ENCODE data around the gene PHOSPHO2. TPM values are rescaled to one million over a fixed set of nuclear protein-coding genes. Genes with fewer than 3 reads are reported as not detected.
"Not testable (repeated sequence)": the region's sequence is repeated elsewhere in the genome, so short reads cannot be mapped to it uniquely, and the experiment has no call there.

The PHOSPHO2 gene
- total RNA-seq, 4 donors from 2014 or later: 4.4 to 10.7 (median 6.7) TPM

DNA sequence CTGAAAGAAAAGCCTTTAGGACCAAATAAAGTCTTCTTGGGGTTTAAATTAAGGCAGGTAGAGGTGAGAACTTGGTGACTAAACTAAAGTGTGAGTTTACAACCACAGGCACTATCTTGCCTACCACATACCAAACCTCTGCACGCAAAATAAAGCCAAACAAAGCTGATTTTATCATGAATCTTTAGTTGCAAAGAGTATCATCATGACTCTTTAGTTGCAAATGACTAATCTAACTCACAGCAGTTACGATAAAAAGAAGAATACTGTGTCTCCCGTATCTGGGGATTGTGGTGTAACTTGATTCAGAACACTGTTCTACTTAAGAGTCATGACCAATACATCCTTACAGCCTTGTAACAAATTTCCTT is 11.2 kb upstream of the PHOSPHO2 start:
- Histone ChIP-seq H3K27me3 (no peaks in the 10 kb centered on the region), H3K27ac (no peak overlapping the region), H3K9me3 (no peaks in the 10 kb centered on the region), H3K4me1 (no peaks in the 10 kb centered on the region), H3K4me3 (no peak overlapping the region), H3K36me3 (no peaks in the 10 kb centered on the region)
- no peak for TF ChIP-seq EP300 (IDR thresholded peaks at IDR 0.05)
- TF ChIP-seq, protein P1, sequence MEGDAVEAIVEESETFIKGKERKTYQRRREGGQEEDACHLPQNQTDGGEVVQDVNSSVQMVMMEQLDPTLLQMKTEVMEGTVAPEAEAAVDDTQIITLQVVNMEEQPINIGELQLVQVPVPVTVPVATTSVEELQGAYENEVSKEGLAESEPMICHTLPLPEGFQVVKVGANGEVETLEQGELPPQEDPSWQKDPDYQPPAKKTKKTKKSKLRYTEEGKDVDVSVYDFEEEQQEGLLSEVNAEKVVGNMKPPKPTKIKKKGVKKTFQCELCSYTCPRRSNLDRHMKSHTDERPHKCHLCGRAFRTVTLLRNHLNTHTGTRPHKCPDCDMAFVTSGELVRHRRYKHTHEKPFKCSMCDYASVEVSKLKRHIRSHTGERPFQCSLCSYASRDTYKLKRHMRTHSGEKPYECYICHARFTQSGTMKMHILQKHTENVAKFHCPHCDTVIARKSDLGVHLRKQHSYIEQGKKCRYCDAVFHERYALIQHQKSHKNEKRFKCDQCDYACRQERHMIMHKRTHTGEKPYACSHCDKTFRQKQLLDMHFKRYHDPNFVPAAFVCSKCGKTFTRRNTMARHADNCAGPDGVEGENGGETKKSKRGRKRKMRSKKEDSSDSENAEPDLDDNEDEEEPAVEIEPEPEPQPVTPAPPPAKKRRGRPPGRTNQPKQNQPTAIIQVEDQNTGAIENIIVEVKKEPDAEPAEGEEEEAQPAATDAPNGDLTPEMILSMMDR (IDR thresholded peaks at IDR 0.05): no peak
- no peak for TF ChIP-seq POLR2A (IDR thresholded peaks at IDR 0.05)
- TF ChIP-seq POLR2AphosphoS5 (IDR thresholded peaks at IDR 0.05): no peak
- WGBS, 2 donors (ENCODE audit: low coverage in 1 of 2): 47 to 88% methylated on average over 3 of the region's 3 CpGs
- no peak for ATAC-seq

DNA sequence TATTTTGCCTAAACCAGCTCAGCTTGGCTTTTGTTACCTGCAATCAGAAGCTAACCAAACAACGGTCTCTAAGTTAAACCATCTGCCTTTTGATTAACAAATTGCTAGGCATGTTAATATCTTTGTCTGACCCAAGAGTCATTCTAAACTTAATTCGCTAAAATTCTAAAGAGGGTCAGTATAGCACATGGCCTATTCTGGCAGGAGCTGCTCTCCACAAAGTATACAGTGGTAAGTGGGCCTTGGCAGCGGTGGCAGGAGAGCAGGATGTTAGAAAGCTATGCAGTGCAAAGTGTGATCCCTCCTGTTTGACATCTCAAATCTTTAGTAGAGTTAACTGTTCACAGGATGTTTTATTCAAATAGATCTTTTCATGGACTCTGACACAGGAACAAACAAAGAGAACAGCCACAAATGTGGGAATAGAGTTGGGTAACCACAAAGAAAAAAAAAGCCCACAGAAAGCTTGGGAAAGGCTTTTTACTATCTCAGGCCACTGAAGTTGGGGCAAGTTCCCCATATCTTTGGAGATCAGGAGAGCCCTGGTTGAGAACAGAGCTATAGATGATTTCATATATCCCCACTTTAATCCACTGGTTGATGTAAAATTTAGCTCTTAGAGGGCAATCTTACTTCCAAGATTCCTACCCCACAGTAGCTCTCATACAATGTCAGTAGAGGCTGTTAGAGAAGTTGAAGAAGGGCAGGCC is 10.7 kb upstream of the PHOSPHO2 start:
- no peak for ATAC-seq
- no peaks in the 10 kb centered on the region for H3K27me3 ChIP-seq
- H3K4me1 ChIP-seq: no peaks in the 10 kb centered on the region
- 49 to 62% methylated on average over 3 of the region's 3 CpGs for WGBS, 2 donors (ENCODE audit: low coverage in 1 of 2)
- H3K36me3 ChIP-seq: no peaks in the 10 kb centered on the region
- TF ChIP-seq POLR2AphosphoS5 (IDR thresholded peaks at IDR 0.05) (no peak), POLR2A (IDR thresholded peaks at IDR 0.05) (no peak), EP300 (IDR thresholded peaks at IDR 0.05) (no peak)
- TF ChIP-seq, protein P1 (IDR thresholded peaks at IDR 0.05): no peak
- no peak overlapping the region for H3K27ac ChIP-seq
- no peak overlapping the region for H3K4me3 ChIP-seq
- no peaks in the 10 kb centered on the region for H3K9me3 ChIP-seq

DNA sequence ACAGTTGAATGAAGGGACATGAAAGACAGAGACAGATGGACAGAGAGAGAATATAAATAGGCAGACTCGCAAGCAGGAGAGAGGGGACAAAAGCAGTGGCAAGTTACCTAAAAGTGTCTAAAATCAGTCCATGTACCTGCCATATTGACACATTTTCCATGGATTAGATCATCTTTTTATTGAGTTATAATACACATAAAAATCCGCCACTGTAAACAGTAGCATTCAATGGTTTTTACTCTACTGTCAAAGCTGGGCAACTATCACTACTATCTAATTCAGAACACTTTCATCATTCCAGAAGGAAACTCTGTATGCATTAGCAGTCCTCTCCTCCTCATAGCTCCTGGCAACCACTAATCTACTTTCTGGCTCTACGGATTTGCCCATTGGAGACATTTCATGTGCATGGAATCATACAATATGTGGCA is 10.1 kb upstream of the PHOSPHO2 start:
- ATAC-seq: no peak
- Histone ChIP-seq H3K9me3 (no peaks in the 10 kb centered on the region), H3K27ac (no peak overlapping the region), H3K4me1 (no peaks in the 10 kb centered on the region), H3K4me3 (no peak overlapping the region), H3K36me3 (no peaks in the 10 kb centered on the region), H3K27me3 (no peaks in the 10 kb centered on the region)
- TF ChIP-seq EP300 (IDR thresholded peaks at IDR 0.05): no peak
- 60 to 92% methylated on average over 2 to 3 of the region's 3 CpGs for WGBS, 2 donors (ENCODE audit: low coverage in 1 of 2)

DNA sequence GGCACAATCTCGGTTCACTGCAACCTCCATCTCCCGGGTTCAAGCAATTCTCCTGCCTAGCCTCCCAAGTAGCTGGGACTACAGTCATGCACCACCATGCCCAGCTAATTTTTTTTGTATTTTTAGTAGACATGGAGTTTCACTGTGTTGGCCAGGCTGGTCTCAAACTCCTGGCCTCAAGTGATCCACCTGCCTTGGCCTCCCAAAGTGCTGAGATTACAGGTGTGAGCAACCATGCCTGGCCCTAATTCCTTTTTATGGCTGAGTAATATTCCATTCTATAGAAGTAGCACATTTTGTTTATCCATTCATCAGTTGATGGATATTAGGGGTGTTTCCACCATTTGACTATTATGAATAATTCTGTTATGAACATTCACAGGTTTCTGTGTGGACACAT is 9.6 kb upstream of the PHOSPHO2 start:
- WGBS, 2 donors (ENCODE audit: low coverage in 1 of 2): 94 to 100% methylated on average over 1 to 2 of the region's 2 CpGs
- not testable (repeated sequence) for ATAC-seq, H3K9me3 ChIP-seq, H3K4me3 ChIP-seq, H3K4me1 ChIP-seq, H3K36me3 ChIP-seq, H3K27me3 ChIP-seq, H3K27ac ChIP-seq

DNA sequence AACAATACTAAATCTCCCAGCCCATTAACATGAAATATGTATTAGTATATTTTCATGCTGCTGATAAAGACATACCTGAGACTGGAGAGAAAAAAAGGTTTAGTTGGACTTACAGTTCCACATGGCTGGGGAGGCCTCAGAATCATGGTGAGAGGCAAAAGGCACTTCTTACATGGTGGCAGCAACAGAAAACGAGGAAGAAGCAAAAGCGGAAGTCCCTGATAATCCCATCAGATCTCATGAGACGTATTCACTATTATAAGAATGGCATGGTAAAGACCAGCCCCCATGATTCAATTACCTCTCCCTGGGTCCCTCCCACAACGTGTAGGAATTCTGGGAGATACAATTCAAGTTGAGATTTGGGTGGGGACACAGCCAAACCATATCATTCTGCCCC is 7.4 kb upstream of the PHOSPHO2 start:
- ATAC-seq, H3K4me3 ChIP-seq, H3K27me3 ChIP-seq, H3K27ac ChIP-seq, H3K9me3 ChIP-seq, H3K36me3 ChIP-seq, H3K4me1 ChIP-seq: not testable (repeated sequence)
- WGBS, 2 donors (ENCODE audit: low coverage in 1 of 2): 76 to 92% methylated on average over 4 of the region's 4 CpGs

DNA sequence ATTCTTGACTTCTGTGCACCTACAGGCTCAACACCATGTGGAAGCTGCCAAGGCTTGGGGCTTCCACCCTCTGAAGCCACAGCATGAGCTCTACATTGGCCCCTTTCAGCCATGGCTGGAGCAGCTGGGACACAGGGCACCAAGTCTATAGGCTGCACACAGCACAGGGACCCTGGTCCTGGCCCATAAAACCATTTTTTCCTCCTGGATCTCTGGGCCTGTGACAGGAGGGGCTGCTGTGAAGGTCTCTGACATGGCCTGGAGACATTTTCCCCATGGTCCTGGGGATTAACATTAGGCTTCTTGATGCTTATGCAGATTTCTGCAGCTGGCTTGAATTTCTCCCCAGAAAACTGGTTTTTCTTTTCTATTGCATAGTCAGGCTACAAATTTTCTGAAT is 6.3 kb upstream of the PHOSPHO2 start:
- ATAC-seq, H3K4me1 ChIP-seq, H3K9me3 ChIP-seq, H3K27ac ChIP-seq, H3K36me3 ChIP-seq, H3K4me3 ChIP-seq, H3K27me3 ChIP-seq: not testable (repeated sequence)

DNA sequence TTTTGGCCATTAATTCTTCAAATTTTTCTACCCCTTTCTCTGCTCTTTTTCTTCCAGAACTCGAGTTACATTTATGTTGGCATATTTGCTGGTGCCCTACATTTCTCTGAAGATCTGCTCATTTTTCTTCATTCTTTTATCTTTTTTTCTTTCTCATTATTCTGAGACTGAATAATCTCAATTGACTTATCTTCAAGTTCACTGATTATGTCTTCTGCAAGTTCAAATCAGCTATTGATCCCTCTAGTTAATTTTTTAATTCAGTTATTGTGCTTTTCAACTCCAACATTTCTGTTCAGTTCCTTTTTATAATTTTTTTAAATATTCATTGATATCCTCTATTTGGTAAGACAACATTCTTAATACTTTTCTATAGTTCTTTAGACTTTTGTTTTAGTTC is 3.3 kb upstream of the PHOSPHO2 start:
- no peak for ATAC-seq
- WGBS, 2 donors (ENCODE audit: low coverage in 1 of 2): 70% methylated on average over 1 of the region's 1 CpG
- Histone ChIP-seq H3K27me3 (no peaks in the 10 kb centered on the region), H3K4me1 (peaks cover 0 to 20% (median 0%) of the 10 kb centered on the region in 3 donors), H3K36me3 (no peaks in the 10 kb centered on the region), H3K27ac (no peak overlapping the region), H3K9me3 (no peaks in the 10 kb centered on the region), H3K4me3 (no peak overlapping the region)
- no peak for TF ChIP-seq POLR2A (IDR thresholded peaks at IDR 0.05)
- TF ChIP-seq POLR2AphosphoS5 (IDR thresholded peaks at IDR 0.05): no peak
- TF ChIP-seq, protein P1 (IDR thresholded peaks at IDR 0.05): no peak
- TF ChIP-seq EP300 (IDR thresholded peaks at IDR 0.05): no peak
